ENCODE measurements around the gene TAMALIN. TPM values are rescaled to one million over a fixed set of nuclear protein-coding genes. Genes with fewer than 3 reads are reported as not detected.

Gene TAMALIN
- total and polyA plus RNA-seq, 2 of the 4 experiments (the other 2 are of a cell fraction): 2.7 to 5.3 TPM

- no peak for TF ChIP-seq CEBPB (IDR thresholded peaks at IDR 0.05; ENCODE audit: low read depth, low read length)
- peak; percentile 44 for TF ChIP-seq USF2 (IDR thresholded peaks at IDR 0.05; ENCODE audit: low read depth, low read length)
- no peak for TF ChIP-seq BHLHE40 (IDR thresholded peaks at IDR 0.05; ENCODE audit: low read depth, low read length)
- no peak for TF ChIP-seq ELK1 (IDR thresholded peaks at IDR 0.05; ENCODE audit: borderline replicate concordance, low read depth, low read length)
These were observed 45.9 kb downstream of the TAMALIN start (continued) for GRCh38 chr12:52052468-52053186.
